HG02678 (cell line): ENCODE data around the gene ZNF8.
"Not testable (repeated sequence)": the region's sequence is repeated elsewhere in the genome, so short reads cannot be mapped to it uniquely, and the experiment has no call there.

Experiments used
- ATAC-seq: cut with Tn5 transposase; IDR thresholded peaks from one replicate; pipeline ENCODE4 v1.9.1; 2021; ENCODE audit warnings: mild to moderate bottlenecking, moderate library complexity; ENCODE audit not compliant: unreplicated experiment

The ZNF8 gene

DNA sequence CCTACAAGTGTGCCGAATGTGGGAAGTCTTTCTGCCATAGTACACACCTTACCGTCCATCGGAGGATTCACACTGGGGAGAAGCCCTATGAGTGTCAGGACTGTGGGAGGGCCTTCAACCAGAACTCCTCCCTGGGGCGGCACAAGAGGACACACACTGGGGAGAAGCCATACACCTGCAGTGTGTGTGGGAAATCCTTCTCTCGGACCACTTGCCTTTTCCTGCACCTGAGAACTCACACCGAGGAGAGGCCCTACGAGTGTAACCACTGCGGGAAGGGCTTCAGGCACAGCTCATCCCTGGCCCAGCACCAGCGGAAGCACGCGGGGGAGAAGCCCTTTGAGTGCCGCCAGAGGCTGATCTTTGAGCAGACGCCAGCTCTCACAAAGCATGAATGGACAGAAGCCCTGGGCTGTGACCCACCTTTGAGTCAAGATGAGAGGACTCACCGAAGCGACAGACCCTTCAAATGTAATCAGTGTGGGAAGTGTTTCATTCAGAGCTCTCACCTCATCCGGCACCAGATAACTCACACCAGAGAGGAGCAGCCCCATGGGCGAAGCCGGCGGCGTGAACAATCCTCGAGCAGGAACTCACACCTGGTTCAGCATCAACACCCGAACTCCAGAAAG lies 16.1 kb downstream of the ZNF8 start:
- ATAC-seq: no peak

DNA sequence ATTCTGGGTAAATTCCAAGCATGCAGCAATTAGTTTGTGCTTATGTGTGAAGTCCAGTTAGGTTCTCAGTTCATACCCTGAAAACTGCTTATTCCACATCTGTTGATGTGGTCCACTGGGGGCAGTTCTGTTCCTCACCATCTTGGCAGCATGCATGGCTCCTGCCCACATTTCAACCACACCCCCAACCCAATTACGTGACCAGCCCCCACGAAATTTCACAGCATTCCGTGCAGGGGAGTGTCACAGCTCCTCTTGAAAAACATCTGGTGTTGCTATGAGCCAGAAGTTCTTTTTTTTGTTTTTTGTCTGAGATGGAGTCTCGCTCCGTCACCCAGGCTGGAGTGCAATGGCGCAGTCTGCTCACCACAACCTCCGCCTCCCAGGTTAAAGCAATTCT lies 17.3 kb downstream of the ZNF8 start:
- ATAC-seq: no peak

DNA sequence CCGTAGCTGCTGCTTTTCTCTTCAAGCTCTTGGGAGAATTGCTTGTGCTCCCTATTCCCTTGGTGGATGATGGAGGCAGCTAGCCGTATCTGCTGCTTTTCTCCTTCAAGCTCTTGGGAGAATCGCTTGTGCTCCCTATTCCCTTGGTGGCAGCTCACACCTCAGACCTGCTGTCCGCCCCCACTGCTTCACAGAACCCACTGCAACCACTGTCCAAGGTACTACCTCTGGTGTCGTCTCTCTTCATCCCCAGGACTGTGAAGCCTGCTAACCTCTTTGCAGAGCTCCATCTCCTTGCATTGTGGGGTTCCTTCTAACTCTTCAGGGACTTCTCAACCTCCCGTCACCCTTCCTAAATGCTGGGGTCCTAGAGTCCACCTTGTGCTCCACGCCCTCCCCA lies 21.9 kb downstream of the ZNF8 start:
- ATAC-seq: no peak

DNA sequence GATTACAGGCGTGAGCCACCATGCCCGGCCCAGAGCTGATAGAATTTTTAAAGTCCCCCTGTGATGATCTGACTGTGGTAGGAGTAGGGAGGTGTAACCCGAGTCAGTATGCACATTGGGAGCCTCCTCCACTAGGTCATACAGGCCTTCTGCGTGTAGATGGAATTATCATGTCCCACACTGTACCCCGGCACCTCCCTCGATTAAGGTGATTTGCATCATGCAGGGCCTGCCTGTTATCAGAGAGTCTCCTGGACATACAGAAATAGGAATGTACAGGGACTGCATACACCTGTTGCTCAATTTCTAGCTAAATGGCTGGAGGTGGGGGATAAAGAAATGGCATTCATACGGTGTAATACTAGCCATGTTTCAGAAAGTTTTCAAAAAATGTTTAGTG lies 25.5 kb downstream of the ZNF8 start:
- no peak for ATAC-seq

DNA sequence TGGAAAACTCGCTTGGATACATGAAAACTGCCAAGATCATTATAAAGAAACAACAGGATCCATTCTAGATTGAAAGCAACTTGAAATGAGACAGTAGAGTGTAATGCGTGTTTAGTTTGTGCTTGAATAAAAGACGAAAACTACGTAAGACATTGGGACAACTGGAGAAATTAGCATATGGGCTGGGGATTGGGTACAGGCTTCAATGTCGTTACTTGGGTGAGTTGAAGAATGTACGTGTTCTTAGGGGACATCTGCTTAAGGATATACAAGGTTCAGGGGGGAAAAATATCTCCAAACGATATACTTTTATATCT lies 26.0 kb downstream of the ZNF8 start:
- ATAC-seq: no peak

DNA sequence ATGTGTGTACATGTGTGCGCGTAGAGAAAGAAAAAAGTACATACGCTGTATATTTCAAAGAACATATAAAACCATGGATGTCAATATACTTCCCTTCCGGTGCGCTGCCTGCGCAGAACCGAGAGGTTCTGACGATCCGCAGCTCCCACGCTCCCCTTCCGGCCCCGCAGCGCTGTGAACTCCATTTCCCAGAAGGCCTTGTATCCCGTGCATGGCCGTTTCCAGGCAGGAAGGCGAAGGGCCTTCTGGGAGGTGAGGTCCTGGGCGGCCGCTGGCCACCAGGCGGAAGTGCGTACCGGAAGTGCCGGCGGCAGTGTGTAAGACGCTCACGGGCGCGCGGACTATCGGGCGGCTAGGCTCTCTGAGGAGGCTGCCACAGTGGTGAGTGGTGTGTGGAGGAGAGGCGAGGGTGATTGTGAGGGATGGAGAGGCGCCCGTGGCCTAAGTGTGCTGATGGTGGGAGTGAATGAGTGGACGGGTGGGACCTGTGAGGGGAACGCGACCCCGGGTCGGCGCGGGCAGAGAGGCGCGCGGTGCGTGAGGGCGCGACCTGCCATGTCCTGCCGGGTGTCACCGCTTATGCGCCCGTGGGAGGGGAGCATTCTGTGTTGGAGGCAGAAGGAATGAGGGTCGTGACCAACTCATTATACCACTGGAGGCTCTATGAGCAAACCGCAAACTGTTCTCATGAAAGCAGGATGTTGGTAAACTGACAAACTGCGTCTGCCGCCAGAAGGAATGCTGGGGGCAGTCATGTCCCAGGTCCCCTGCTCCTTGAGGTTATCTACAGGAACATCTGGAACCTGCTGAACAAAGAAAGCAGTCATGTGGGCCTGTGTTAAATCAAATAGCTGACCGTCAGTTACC lies 26.5 kb downstream of the ZNF8 start, which contains the start of gene ERVK3-1:
Gene ERVK3-1, plus strand, starts transcription at position 313 of the 867 bp plus-strand sequence. CDS start 6,792 bp downstream, outside the sequence.
- ATAC-seq: peak; percentile 98

DNA sequence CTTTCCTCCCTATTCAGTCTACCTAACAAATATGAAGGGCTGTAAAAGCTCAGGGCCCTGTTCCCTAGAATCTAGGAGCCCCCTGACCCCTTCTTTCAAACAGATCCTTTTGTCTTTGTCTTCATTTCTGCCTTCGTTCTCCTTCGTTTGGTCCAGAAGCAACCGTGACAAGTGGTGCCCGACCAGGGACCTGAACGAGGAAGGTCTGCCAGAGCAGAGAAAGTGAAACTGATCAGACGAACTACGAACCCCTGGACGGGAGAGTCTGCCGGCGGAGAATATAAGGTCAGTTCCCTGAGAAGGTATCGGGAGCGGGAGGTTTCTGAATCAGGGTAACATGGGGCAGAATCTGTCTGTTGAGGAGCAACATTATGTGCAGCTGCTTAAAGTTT lies 27.2 kb downstream of the ZNF8 start:
- no peak for ATAC-seq

DNA sequence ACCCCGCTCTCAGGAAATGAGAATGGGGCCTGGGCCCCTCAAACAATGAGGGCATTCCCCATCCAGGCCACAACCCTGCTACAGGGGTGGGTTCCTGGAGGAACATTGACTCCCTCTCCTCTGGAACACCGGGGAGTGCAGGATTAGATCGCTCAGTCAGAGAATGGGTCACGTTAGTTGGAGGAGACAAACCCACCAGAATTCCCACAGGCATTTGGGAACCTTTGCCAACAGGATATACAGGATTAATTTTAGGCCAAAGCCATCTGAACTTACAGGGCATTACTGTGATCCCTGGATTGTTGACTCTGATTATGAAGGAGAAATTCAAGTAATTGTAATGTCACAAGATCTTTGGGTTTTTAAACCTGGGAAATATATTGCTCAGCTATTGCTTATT lies 29.0 kb downstream of the ZNF8 start:
- no peak for ATAC-seq

DNA sequence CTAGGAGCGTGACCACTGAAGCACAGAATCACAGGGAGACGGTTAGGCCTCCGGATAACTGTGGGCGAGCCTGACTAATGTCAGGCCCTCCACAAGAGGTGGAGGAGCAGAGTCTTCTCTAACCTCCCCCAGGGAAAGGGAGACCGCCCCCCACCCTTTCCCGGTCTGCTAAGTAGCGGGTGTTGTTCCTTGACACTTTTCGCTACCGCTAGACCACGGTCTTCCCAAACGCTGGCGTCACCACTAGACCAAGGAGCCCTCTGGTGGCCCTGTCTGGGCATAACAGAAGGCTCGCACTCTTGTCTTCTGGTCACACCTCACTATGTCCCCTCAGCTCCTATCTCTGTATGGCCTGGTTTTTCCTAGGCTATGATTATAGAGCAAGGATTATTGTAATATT lies 31.9 kb downstream of the ZNF8 start:
- ATAC-seq: not testable (repeated sequence)

DNA sequence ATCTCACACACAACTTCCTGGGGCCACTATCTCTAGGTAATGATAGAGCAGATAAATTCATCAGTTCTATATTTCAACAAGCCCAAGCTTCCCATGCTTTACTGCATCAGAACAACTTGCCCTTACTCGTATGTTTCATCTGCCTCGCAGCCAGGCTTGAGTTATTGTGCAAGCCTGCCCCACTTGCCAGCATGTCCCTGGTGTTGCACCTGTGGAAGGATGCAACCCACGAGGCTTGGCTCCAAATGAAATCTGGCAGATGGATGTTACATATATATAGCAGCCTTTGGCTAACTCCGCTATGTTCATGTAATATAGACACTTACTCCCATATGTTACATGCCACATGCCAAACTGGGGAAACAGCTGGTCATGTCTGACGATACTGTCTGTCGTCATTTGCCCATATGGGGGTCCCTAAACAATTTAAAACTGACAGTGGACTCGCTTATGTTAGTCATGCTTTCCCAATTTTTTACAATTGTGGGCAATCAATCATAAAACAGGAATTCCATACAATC lies 32.6 kb downstream of the ZNF8 start:
- no peak for ATAC-seq

DNA sequence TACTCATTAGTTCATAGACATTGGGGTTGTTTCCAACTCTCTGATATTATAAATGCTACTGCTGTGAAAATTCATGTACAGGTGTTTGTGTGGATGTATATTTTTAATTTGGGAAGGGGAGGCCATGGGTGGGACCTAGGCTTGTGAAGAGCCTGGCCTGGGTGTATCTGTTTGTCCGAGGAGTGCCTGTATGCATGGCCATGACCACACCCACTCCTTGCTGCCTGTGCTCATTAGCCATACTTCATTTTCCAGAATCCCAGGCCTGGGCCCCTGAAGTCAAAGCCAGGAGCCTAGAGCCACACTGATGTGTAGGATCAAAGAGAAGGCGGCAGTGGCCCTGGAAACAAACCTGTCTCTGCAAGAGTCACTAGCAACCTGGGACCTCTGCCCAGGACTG lies 36.8 kb downstream of the ZNF8 start:
- no peak for ATAC-seq

DNA sequence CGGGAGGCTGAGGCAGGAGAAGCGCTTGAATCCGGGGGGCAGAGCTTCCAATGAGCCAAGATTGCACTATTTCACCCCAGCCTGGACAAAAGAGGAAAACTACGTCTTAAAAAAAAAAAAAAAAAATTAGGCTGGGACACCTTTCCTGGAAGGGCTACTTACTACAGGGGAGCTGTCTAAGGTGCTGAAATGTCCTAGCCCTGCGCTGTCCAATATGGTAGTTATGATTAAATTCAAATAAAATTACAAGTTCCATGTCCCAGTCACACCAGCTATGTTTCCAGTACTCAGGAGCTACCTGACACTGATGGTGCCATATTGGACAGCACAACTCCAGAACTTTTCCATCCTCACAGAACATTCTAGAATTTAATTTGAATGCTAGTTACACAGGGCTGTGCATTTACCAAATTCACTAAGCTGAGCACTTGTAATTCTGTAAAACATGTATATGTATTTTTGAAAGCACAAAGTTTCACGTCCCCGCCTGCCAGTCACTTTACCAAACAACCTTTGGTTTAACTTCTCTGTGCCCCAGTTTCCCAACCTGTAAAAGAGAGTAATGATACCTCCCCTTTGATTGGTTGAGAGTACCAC lies 38.8 kb downstream of the ZNF8 start:
- no peak for ATAC-seq

DNA sequence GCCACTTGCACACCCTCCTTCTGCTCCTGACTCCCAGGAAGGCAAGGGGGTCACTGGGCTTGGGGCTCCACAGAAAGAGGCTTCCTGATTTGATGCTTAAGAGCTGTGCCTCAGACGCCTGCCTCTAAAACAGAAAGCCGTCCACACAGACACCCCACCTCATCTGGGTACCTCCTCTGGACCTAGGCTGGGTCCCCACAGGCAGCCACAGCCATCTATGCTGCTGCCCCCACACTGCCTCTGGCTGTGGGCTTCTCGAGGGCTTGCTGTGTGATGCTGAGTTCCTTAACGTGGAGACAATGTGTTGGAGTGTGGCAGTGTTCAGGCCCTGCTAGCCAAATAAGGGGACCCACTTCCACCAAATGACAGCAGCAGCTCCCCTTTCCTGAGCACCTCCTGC lies 39.5 kb downstream of the ZNF8 start:
- ATAC-seq: no peak

DNA sequence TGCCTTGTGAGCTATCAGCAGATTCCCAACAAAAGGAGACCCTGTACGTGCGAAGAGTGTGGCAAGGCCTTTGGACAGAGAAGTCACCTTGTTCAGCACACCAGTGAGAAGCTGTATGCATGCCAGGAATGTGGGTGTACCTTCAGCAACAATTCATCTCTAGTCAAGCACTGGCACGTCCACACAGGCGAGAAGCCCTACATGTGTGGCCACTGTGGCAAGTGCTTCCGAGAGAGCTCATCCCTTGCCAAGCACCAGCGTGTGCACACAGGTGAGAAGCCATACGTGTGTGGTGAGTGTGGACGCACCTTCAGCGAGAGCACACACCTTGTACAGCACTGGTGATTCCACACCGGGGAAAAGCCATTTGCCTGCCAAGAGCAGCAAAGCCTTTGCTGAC lies 40.5 kb downstream of the ZNF8 start:
- no peak for ATAC-seq

DNA sequence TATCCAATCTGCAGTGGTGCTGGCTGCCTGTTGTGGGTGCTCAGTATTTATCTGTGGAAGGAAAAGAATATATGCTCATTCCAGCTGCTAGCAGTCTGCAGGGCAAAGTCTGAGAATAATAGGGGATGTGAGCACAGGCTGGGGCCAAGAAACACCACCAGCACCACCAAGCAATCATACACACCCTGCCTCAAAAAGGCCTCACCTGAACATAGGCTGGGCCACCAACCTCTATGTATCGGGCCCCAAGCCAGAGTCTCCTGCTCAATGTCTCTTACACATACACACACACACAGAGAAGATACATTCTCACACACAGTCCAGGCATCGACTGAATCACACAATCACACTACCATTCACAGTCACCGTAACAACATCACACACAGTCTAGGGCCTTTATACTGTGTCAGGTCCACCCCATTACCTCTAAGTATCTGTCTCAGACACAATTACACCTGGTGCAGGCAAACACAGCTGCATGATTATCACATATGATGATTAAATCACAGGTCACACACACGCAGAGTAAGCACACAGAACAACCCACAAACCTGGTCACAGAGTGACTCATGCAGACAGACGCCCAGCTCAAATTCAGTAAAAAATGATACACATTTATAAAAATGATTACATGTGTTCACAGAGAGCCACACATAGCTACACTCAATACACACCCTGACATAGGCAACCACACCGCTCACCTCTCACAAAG lies 46.7 kb downstream of the ZNF8 start:
- no peak for ATAC-seq

DNA sequence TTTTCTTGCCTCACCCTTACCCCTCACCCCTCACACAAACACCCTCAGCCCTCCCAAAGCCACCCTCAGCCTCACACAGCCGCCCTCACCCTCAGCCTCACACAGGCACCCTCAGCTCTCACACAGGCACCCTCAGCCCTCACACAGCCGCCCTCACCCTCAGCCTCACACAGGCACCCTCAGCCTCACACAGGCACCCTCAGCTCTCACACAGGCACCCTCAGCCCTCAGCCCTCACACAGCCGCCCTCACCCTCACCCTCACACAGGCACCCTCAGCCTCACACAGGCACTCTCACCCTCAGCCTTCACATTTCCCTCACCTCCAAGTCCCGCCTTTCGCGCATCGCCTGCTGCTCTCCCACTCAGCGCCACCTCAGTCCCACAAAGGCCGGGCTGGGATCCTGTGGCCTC lies 47.8 kb downstream of the ZNF8 start:
- no peak for ATAC-seq

DNA sequence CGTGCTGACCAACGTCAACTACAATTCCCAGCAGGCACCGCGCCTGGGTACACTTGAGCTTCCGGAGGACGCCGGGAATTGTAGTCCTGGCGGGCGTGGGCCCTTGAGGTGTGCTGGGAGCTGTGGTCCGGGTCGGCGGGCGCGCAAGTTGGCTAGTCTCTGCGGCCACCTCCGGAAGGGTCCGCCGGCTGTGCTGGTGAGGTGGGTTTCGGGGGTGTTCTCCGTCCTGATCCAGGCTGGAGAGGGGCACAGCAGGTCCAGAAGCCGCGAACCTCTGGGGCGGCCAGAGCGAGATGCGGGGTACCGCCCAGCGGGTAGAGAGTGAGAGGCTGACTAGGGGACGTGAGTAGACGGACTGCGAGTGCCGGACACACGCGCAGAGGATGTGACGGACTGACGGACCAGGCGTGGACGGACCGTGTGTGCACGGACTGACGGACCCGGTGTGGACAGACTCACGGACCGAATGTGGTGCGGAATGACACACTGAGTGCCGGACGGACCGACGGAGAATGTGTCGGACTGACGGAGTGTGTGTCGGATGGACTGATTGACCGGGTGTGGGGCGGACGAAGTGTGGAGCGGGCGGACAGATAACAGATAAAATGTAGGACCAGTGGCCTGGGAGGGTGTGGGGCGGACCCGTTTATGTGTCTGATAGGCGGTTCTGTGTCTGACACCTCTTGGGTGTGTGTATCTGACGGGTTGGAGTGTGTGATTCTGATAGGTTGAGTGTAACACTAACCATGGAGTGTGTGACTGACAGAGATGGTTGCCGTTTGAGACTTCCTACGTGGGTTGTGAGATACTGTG lies 48.4 kb downstream of the ZNF8 start, which contains the start of gene ZSCAN22:
Gene ZSCAN22, plus strand, starts transcription at position 81 of the 813 bp plus-strand sequence. CDS start 7,809 bp downstream, outside the sequence.
- ATAC-seq: peak; percentile 91

DNA sequence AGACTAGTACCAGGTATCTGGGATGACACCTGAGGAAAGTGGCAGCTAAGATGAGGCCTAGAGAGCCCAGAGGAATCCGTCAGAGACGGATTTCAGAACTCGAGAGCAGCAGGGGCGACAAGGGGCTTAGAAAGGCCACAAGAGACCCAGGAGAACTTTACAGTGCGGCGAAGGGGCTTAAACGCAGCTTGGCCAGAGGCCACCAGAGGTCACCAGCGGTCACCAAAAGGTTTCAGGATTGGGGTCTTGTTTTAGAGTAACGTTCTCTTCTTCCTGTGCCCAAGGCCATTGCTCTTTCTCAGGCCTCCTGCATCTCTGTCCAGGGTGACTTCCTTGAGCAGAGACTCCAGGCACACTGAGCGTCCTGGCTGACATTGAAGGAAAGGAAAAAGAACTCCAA lies 50.2 kb downstream of the ZNF8 start:
- no peak for ATAC-seq

DNA sequence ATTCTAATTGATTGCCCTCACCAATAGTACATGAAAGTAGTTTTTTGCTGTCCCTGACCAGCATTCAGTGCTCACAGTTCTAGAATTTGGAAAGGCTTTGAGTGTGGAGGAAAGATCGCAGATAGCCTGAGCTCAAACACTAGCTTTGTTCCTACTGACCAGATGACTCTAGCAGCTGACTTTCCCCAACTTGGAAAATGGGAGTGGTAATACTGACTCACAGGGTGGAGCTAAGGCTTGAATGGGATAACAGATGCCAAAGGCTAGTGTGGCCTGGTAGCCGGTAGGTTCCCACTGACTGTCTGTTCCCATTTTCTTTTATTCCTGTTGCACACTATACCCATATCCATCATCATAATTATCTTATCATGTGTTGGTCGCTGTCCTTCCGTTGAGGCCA lies 51.7 kb downstream of the ZNF8 start:
- no peak for ATAC-seq

DNA sequence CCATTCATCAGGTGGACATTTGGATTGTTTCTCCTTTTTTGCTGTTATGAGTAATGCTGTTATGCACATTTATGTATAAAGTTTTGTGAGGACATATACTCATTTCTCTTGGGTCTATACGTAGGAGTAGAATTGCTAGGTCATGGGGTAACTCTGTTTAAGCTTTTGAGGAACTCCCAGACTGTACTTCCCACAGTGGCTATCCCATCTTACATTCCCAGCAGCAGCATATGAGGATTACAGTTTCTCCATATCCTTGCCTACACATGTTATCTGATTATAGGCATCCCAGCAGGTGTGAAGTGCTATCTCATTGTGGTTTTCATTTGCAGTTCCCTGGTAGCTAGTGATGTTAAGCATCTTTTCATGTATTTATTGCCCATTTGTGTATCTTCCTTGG lies 53.9 kb downstream of the ZNF8 start:
- ATAC-seq: no peak
